GM18520 (cell line): ENCODE results near the gene NPW.
A peak's percentile ranks its signal among the peaks of the same experiment; 100 is the strongest.
"Not testable (repeated sequence)": the region's sequence is repeated elsewhere in the genome, so short reads cannot be mapped to it uniquely, and the experiment has no call there.

Source experiments
- ATAC-seq: cut with Tn5 transposase; IDR thresholded peaks from one replicate; pipeline ENCODE4 v1.9.1; 2021; ENCODE audit not compliant: unreplicated experiment

NPW gene

DNA sequence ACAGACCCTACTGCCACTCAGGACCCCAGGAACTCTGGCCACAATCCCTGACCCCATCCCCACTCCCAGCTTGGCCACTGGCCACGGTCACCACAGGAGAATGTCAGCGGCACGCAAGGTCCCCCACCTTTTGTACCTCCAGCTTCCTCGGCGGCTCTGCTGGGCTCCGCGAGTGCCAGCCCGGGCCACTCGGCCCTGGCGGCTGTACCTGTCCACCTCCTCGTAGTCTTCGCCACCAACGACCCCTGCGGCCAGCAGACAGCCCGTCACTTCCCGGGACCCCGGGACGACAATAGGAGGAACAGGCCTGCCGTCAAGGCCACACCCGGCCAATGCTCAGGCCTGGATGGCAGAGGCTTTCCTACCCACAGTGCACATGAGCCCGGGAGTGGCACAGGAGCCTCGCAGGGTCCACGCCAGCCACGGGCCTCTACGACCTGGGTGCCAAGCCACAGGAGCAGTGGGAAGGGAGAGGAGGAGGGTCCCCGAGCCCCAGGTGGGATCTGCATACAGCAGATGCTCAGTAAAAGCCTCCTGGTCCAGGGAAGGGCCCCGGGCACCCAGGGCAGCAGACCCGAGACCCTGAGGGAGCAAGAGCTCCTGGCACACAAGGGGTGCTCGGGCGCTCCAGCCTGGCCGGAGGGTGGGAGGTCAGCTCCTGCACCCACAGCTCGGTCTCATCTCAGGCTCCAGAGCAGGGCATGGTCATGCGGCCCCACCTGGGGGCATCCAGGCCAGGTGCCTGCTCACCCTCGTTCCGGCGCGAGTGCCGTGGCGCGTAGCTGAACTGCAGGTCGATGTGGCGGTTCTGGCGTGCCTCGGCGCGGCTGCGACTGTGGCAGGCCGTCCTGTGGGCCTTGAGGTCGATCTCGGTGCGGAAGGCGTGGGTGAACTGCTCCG lies 17.9 kb upstream of the NPW start:
- no peak for ATAC-seq

DNA sequence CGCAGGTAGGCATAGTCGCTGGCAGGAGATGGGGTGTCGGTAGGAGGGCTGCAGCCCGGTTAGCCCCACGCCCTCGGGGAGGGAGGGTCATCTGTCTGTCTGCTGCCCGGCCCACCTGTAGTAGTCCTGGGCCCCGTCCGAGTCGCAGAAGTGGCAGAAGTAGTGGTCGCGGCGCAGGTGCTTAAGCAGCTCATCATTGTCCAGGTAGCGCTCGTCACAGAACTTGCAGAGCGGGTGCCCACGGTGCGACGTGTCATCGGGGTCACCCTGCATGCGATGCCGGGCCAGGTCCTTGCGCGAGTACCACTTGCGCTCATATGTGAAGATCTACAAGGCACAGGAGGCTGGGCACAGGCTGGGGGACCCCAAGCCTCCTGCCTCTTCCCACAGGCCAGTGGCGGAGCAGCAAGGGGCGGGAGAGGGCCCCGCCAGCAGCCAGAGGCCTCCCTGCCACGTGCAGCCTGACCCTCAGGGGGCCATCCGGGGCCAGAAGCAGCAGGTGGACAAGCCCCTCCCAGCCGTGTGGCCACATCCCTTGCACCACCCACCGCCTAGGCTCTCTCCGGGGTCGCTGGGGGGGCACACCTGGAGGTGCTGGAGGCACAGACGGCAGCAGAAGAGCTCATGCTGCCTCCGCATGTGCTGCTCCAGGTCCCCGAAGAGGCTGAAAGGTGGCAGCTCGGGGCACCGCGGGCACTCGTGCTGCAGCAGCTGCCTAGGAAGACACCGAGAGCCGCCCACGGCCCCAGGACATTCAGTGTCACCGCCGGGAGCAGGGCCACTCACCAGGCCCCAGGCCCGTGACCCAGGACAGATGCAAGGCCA lies 17.0 kb upstream of the NPW start:
- ATAC-seq = no peak

DNA sequence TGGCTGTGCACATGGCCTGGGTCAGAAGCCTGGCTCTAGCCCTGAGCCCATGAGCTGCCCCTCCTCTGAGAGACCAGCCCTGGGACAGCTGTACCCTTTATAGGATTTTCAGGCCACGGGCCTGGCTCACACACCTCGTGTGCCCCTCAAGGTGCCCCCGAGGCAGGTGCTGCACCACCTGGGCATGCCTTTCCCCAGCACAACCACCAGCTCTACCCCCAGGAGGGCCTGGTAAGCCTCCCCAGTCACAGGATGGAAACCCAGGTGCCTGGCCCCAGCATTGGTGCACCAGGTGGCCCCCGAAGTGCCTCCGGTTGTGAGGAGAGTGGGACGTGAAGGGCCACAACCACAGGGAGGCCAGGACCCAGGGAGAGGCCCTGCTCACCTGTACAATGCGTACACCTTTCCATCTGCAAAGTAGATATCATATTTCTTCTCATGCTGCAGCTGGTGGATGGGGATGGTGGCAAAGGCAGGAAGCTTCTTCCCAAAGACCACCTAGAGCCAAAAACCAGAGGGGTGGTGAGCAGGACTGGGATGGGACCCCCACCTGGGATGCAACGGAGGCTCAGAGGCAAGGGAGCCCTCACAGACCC lies 16.3 kb upstream of the NPW start:
- ATAC-seq = no peak

DNA sequence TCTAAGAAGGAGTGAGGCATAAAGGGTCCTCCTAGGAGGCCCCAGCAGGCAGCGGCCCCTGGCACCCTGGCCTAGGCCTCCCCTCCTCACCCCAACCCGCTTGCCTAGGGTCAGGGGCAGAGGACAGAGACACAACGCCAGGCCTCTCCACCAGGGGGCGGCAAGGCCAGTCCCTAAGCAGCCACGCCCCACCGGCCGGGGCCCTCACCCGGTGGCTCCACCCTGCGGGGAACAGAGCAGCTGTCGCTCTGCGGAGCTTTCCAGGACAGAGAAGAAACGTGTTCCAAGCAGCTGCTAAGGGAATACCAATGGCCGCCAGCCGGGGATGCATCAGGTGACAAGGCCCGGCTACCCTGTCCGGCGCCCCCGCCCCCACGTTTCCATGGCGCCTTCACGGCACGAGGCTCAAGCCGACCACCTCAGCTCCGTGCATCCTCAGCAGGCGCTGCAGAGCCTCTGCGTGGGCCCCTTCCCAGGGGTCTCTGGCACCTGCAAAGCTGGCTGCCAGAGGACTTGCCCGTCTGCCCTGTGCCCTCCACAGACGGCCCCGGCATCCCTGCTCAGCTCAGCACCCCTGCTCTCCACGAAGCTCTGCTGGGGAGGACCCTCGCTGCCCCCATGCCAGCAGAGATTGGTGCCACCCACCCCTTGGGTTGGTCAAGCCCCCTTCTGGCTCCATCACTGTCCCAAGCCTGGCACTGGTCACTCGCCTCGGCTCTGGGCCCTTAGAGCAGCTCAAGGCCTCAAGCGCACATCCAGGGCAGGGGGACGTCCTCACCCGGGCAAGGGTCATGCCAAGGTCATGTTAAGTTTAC lies 15.6 kb upstream of the NPW start:
- no peak for ATAC-seq

DNA sequence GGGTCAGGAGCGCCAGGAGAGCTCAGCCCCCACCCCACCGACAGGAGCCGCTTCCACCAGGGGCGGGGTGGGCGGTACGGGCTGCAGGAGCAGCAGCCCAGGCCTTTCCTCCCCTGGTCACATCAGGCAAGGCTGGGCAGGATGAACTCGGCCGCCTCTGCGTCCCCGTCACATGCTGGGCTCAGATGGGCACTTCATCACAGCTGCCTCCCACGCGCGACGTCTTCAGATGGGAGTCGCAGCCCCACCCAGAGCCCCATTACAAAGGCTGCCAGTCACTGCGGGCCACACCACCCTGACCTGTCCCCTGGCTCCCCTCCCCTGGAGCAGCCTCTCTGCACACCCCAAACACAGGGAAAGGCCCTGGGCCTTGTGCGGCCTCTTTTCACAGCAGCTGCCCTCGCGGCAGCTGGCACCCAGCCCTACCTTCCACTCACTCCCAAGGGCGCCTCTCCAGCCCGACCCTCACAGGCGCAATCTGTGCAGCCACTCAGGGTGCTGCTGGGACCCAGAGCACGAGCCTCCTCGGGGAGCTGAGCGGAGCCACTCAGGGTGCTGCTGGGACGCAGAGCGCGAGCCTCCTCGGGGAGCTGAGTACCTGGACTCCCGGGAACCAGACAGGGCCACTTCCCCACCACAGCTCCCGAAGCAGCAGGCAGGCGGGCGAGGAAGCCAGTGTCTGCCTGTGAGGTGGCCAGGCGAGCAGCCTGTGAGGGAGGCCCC lies 14.6 kb upstream of the NPW start:
- no peak for ATAC-seq

DNA sequence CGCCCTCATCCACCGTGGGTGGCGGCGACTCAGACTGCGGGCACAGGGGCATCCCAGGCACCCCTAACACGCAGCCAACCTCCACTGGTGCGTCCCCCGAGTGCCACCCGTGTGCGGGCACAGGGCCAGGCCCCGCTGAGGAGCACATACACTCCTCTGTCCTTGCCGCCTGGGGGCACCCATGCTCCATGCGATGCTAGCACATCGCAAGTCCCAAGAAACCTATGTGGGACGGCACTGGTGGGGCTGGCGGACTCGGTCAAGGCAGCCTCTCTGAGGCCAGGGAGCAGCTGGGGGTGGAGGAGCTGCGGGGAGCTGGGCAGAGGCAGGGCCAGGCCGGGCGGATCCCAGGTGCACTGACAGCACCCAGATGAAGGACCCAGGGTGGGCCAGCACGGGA lies 13.9 kb upstream of the NPW start:
- ATAC-seq = no peak

DNA sequence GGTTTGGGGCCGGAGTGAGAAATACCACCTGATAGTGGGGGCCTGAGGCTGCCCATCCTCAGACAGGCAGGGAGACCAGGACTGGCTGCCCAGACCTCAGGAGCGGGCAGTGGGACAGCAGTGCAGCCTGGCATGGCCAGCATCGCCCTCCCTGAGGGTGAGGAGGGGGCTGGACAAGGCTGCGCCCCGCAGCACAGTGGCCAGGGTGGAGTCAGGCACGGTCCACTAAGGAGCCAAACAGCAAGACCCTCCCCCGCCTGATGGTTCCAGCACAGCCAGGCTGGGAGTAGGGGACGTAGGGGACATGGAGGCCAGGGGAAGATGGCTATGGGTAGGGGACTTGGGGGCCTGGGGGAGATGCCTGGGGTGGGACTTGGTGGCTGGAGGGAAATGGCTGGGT lies 13.3 kb upstream of the NPW start:
- ATAC-seq = no peak

DNA sequence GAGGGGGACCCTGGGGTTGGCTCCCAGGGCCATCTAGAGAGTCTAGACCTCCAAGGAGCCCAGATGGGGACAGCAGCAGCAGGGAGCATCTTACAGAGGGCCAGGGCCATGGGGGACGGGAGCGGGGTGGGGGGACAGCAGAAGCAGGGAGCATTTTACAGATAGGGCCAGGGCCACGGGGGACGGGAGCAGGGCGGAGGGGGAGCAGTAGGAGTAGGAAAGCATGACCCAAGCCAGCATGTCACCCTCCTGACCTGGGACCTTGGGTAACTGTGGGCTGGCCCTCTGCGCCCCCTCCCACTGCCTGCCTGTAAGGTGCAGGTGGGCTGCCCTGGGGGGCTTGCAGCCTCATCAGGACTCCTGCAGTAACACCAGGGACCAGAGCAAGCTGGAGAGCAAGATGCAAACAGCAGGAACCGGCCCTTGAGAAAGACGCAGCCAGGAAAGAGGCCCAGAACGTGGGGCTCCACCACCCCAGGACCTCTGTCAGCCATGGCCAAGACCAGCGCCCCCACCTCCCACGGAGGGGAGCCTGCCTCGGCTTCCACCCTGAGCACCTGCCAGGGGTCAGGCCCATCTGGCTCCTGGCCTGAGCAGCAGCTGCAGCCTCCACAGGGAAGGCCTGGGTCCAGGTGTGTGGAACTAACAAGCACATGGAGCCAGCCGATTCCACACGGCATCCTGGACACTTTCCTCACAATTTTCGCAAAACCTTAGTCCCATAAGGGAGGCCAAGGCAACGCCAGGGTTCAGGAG lies 12.3 kb upstream of the NPW start:
- ATAC-seq = no peak

DNA sequence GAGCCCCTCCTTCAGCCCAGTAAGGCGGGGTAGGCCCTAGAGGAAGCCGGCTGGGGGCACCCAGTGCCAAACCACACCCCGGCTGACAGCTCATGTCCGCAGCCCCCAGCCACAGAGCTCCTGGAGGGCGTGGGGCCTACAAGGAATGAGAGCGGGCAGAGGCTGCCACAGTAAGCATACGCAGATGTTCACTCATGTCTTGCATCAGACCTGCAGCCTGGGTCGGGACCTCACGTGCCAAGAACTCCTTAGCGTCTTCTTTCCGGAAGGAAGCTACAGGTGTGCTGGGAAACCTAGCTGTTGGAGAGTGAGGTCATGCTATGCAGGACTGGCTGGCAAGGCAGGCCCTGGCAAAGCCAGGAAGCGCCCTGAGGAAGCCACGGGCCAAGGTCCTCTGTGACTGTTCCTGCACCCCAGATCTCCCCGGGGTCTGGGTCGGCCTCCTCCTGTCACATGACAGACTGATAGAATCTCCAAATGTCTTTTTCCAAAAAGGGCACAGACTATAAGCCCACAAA lies 11.5 kb upstream of the NPW start:
- no peak for ATAC-seq

DNA sequence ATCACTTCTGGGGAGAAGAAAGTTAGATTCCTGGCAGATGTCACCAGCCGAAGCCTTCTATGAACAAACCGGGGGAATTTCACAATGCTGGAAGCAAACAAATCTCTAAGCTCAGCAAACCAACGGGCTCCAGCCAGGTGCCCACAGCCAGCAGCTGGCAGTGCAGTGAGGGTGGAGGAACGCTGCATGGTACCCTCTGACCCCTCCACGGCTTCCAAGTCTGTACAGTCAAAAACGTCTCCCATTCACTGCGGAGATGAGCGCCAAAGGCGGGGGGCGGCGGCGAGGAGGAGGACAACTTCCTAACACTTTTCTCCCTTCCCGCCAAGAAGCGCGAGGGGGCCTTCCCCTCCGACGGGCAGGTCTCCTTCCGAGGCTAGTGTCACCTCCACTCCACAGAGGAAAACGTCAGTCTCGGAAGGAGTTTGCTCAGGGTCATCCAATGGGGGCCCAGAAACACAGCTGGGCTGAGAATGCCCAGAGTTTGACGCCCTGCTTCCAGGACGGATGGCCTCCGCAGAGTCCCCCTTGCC lies 10.9 kb upstream of the NPW start:
- ATAC-seq = no peak

DNA sequence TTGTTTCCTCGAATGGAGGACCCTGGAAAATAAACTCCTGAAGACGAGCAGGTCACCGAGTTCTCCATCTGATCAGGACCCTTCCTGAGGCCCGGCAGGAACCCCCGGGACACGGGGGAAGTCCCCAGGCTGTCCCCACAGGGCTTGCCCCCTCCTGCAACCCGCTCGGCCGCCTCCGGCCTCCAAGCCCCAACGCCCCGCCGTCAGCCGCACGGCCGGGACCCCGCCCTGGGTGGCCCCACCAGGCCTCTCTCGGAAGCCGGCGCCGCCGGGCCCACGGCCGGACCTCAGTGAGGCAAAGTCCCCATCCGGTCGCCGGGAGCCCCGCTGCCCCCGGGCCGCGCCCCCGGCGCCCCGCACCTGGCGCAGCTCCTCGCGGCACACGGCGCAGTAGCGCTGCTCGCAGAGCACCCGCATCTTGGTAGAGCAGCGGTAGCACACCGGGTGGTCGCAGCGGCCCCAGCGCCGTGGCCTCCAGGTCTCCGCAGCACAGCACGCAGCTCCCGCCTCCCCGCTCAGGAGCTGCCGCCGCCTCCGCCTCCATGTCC lies 10.3 kb upstream of the NPW start:
- peak; percentile 31 for ATAC-seq

DNA sequence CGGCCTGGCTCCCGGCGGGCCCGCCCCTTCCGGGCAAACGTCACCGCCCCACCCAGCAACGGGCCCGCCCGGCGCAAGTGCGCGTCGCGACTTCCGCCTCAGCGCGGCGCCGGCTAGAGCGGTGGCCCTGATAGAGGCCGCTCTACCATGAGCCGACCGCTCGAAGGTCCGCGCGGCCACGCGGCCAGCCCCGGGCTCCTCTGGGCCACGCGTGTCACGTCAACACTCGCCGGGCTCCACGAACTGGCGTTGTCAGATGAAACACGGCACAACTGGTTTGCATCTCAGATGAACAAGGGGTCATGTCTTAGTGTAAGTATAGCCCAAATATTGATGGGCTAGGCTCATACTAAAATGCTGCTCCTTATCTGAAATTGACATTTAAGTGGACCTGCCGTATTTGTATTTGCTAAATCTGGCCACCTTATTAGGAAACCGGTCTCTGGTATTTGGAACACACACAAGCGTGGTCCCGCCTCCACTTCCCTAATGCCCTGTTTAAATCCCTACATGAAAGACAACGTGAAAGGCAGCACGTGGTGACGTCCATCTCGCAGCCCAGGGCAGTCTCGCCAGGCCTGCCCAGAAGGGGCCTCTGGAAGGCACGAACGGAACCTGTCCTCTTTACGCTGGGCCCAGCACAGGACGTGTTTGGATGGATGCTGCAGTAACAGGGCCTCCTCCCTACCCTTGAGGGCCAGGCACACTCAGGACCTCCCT lies 9.6 kb upstream of the NPW start, which contains the start of gene ZNF598:
ZNF598 (minus strand) TSS at position 31 of the 720 bp plus-strand sequence.
- peak; percentile 71 for ATAC-seq

DNA sequence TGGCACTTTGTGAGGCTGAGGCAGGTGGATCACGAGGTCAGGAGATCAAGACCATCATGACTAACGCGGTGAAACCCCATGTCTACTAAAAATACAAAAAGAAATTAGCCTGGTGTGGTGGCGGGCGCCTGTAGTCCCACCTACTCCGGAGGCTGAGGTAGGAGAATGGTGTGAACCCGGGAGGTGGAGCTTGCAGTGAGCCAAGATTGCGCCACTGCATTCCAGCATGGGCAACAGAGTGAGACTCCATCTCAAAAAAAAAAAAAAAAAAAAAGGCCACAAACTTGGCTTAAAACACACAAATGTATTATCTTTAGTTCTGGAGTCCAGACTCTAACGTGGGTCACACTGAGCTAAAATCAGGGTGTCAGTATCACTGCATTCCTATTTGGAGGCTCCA lies 7.9 kb upstream of the NPW start:
- ATAC-seq = not testable (repeated sequence)

DNA sequence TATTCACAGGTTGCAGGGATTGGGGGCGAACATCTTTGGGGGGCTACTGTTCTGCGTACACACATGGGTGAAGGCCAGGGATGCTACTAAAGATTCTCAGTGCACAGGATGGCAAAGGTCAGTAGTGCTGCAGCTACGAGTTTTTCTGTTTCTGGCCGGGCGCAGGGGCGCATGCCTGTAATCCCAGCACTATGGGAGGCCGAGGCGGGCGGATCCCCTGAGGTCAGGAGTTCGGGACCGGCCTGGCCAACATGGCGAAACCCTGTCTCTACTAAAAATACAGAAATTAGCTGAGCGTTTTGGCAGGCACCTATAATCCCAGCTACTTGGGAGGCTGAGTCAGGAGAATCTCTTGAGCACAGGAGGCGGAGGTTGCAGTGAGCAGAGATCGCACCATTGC lies 6.1 kb upstream of the NPW start:
- no peak for ATAC-seq

DNA sequence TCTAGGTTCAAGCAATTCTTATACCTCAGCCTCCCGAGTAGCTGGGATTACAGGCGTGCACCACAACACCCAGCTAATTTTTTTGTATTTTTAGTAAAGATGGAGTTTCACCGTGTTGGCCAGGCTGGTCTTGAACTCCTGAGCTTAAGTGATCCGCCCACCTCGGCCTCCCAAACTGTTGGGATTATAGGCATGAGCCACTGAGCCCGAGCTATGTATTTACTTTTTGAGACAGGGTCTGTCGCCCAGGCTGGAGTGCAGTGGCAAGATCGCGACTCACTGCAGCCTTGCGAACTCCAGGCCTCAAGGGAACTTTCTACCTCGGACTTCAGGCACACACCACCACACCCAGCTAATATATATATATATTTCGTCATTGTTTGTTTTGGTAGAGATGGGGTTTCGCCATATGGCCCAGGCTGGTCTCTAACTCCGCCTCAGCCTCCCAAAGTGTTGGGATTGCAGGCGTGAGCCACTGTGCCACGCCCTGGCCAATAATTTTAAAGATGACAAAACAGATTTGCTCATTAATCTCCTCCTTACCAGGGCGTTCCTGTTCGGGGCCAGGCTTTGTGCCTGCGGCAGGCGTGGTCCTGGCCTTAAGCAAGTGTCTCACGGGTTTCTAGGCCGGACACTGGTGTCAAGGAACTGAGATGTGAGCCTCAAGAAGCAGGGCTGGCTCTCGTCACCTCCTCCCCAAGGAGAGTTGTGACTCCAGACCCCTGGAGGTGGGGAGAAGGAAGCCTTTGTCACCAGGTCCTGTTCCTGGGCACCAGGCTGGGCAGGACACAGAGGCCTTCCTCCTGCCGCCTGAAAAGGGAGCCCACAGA lies 4.3 kb upstream of the NPW start:
- no peak for ATAC-seq

DNA sequence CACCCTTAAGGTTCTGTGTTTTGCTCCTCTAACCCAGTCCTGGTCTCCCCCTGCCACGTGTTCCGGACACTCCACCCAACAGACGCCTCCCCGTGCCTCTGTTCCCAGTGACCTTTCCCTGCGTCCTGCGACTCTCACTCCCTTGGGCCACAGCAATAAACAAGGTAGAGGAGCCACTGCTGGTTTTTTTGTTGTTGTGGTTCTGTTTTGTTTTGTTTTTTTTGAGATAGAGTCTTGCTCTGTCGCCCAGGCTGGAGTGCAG lies 3.7 kb upstream of the NPW start:
- no peak for ATAC-seq

DNA sequence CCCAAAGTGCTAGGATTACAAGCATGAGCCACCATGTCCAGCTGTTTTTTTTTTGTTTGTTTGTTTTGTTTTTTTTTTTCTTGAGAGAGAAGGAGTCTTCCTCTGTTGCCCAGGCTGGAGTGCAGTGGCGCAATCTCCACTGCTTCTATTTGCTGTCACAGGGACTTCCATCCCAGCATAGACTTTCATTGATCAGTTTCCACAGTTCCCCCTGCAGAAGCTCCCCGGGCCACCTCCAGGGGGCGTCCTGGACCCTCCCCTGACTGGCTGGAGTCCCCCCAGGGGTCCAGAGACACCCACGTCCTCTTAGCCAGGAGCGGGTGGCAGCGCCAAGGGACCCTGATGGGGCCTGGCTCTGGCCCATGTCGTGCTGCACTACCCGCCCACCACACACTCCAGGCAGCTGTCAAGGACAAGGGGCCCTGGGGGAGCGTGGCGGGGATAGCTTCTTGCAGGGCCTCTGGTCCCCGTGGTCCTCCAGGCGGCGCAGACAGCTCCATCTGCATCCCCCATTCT lies 3.1 kb upstream of the NPW start:
- ATAC-seq = no peak
